Activated T-cell treated with anti-CD3 and anti-CD28 coated beads for 1 hour (primary cell): ENCODE results near the gene PPP1R14C.
"Not testable (repeated sequence)": the region's sequence is repeated elsewhere in the genome, so short reads cannot be mapped to it uniquely, and the experiment has no call there.

ENCODE experiments used
- DNase-seq: peaks from one replicate; pipeline ENCODE4 v3.0.0-alpha.2; 2020; ENCODE audit warnings: low read depth

The PPP1R14C gene

DNA sequence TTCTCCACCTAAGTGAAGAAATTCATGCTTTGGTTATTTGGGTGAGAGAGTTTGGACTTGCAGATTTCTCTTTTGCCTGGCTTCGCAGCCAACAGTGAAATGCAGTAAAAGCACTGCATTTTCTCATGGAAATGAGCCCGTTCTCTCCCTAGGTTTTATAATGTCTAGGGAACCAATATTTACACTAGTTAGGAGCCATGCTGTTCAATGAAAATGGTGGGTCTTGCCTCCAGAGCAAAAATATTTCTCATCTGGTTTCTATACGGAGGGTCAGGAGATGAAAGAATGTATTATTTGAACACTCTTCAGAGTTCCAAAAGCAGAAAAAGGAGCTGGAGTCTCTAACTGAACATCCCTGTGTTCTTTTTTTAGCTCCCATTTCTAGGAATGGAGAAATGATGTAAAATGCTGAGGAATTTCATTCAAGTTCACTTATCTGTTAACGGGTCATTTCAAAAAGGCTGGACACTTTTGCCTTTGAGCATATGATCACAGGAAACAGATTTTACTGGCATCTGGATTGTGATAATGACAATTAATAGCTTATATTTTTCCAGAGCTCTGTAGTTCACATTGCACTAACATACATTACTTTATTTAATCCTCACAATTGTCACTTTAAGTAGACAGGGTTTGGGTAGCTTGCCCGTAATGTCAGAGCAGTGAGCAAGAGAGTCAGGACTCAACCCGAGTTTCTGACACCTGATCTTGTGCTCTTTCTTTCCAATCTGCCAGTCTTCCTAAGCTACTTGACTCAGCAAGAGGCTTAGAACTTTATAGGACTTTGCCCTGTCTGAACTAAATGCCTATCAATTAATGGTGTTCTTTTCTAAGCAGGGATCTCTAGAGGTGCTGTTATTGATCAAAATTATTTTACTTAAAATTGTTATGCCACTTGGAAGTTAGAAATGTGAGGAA is 78.0 kb downstream of the PPP1R14C start:
- no peak for DNase-seq

DNA sequence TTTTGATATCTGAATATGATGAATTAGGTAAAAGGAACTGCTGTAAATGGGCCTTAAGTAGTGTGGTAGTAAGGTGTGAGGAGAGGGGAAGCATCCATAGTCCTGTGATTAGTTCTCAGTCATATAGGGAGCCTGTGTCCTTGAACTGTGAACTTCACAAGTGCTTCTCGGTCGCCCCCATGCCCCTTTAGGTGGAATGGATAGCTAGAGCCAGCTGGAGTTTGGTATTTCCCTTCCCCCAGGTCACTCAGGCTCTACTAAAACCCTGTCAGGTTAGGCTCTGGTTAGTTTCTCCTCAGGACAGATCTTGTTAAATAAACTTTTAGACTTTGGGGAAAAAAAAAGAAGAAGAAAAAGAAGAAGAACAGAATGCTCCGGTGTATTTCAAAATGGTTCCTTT is 82.0 kb downstream of the PPP1R14C start:
- no peak for DNase-seq

DNA sequence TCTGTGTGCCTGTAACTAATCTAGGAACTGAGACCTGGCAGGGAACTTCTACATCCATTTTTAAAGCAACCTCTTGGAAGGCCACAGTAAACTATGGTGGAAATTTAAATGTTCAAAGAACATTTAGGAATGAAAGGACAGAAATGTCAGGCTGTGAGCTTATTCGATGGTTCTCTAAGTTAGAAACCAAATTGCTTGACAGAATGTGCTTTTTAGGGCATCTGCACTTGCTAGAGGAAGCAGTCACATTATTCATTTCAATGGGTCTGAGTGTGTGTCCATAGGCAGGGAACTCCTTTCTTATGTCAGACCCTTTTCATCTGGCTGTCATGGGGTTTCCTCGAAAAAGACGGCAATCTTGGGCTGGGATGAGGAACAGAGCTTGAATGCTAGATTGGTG is 84.4 kb downstream of the PPP1R14C start:
- no peak for DNase-seq

DNA sequence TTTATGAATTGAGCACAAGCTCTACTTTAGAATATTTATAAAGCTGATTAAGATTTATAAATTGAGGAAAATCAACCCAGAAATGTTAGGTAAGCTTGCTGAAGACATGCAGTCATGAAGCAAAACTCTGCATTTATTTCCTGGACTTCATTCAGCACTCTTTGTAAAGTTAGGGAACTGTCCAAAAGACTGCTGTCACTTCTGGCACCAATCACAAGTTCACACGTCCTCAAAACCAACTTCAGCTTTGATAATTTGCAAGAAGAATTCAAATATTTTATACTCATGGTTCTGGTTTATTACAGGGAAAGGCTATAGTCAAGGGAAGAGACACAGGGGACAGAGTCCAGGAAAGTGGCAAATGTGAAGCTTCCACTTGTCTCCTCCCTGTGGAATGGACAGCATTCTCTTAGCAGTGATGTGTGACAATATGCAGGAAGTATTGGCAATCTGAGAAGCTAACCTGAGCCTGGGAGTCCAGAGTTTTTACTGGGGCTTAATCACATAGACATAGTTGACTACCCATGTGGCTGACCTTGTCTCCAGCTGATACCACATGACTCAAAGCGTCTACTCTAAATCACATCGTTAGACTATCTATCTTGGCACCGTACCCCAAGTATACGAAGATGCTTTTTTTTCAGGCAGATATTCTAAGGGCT is 85.4 kb downstream of the PPP1R14C start:
- no peak for DNase-seq

DNA sequence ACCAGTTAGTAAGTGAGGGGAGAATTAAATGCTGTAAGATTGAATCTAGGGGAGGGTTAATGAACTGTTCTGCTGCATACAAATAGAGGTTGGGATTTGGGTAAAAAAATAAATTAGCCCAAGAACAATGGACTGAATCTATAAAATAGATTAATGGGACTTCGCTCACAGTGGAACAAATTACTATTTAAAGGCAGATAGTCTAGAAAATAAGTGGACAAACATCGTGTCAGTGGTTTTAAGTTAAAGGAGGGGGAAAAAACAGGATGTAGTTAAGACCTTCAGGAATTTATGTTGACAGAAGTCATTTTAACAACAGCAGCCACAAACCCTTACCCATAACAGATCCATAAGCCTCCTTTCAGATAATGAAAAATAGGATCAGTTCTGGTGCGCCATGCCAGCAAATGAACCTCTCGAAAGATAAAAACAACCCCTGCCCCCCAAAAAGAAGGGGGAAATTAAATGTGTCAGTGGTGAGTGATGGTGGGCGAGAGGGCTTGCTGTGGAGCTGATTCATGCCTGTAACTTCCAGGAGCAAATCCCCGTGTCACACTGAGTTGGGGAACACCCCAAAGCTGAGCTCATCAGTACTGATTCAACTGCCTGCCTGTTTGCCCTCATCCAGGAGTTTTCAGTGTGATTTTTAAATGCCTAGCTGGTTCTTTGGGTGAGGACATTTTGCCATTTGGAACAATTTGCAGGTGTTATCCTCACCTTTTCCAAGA is 86.8 kb downstream of the PPP1R14C start:
- DNase-seq, result no peak

DNA sequence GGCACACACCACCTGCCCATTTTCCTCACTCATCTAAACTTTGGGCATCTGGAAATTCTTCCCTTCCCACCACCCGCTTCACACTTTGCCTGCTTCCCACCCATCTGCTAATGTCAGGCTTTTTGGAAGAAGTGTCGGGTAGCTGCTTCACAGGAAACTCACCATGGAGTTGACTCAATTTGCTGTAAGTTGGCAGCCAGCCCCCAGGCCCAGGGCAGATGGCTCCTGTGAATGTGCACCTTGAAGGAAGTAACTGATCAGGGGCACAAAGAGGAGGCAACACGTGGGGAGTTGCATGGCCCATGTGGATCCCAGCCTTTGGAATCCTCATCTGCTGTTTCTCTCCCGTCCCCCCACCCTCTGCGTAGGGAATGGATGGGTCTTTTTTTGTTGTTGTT is 87.3 kb downstream of the PPP1R14C start:
- no peak for DNase-seq

DNA sequence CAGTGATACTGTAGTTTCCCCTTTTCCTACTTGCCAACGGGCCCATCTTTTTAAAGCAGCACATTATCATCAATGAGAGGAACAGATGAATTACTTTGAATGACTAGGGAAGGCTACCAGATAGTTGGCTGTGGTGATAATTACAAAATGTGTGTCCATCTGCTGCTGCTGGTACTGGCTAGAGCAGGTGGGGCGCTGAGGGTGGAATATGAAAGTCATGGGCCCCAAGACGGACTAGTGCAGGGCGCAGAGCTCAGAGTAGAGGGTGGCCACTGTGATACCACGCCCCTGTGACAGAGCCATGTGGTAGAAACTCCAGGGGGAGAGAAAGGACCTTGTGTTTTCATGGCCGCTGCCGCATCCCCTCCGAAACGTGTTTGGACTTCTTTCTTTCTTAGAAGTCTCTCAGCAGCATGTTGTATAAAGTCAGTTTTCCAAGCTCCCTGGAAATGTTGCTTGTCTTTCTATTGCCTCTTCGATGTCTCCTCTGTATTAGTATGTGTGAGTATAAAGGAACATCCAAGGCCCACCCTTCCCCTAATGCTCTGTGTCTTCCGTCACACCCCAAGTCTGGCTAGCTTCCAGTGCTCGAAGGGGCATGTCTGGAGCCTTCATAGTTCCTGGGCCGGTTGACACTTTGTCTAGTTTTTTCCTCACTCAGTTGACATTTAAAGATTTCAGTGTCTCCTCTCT is 88.1 kb downstream of the PPP1R14C start:
- DNase-seq, result no peak

DNA sequence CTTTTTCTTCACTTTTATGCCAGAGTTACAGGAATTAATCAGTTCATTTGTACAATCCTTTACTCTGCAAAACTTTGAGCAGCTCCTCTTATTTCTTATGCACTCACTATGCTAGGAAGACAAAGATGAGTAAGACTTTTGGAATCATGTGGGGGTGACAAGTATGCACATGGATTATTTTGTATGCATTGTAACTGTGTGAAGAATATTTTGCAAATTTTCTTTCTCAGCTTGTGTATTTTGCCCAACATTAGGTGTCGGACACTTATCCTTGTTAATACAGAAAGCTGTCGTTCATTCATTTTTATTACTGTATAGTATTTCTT is 88.6 kb downstream of the PPP1R14C start:
- no peak for DNase-seq

DNA sequence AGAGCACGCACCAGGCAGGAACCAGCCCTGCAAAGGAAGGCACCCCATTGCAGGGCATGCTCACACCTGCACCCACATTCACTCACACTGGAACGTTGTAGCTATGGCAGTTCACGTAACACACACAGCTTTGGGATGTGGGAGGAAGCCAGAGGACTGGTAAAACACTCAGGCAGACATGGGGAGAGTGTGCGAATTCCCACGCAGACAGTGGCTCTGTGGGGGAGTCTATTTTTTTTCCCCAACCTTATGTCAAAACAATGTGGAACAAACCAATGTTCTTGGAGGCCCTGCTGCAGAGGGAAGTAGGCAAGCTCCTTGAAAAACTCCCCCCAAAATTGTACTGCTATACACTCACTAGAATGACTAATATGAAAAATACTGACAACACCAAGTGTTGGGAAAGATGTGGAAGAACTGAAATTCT is 91.0 kb downstream of the PPP1R14C start:
- DNase-seq, result no peak

DNA sequence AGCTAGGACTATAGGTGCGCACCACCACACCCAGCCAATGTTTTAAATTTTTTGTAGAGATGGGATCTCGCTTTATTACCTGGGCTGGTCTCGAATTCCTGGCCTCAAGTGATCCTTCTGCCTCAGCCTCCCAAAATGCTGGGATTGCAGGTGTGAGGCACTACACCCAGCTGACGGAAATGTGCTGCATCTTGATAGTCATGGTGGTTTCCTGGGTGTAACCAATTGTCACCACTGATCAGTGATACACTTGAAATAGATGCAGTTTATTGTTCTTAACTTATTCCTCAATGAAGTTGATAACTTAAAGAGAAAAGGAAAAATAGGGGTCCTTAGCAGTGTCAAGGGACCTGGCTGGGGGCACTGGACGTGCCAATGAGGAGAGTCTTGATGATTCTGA is 92.4 kb downstream of the PPP1R14C start:
- DNase-seq, result no peak

DNA sequence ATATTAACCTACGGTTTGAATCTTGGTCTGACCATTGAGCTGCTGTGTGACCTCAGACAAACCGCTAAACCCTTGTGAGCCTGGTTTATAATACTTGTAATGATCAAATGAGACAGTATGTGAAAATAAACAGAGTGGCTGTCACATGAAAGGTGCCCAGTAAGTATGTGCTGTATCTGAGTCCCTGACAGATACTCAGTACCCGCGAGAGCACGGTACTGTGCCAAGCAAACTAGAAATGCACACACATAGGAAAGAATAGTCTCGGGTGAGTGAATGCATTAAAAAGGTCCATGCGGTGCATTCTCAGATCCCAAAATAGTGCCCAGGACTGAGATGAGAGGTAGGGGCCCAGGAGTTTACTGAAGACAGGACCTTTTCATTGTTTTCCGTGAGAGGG is 93.3 kb downstream of the PPP1R14C start:
- DNase-seq, result no peak

DNA sequence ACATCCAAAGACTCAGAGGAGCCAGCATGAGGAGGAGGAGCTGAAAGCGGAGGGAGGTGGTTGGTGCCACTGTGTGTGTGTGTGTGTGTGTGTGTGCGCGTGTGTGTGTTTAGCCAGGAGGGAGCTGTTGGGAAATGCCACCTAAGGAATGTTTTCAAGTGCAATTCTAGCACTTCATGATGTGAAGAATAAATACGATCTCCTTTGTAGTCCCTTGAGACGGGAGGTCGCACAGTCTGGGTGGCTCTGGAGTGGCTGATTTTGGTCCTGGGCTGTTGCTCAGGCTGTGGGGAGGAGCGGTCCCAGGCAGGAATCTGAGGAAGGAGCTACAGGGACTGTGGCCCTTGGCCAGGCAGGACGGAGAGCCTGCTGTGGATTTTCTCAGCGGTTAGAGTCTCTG is 93.7 kb downstream of the PPP1R14C start:
- no peak for DNase-seq

DNA sequence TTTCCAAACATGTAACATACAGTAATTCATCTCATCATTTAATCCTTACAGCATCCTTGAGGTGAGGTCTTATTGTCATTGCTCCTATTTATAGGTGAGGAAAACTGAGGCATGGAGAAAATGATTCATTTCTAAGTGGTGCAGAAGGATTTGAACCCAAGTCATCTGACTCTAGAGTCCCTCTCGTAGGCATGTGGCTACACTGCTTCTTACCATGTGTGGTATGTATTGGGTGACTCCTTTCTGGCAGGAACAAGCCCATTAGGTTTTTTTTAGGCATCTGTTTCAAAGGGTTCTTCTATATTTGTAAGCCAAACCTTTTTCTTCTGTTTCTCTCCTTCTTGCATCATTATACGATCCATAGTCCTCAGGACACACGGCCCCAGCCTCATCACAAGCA is 94.8 kb downstream of the PPP1R14C start:
- no peak for DNase-seq

DNA sequence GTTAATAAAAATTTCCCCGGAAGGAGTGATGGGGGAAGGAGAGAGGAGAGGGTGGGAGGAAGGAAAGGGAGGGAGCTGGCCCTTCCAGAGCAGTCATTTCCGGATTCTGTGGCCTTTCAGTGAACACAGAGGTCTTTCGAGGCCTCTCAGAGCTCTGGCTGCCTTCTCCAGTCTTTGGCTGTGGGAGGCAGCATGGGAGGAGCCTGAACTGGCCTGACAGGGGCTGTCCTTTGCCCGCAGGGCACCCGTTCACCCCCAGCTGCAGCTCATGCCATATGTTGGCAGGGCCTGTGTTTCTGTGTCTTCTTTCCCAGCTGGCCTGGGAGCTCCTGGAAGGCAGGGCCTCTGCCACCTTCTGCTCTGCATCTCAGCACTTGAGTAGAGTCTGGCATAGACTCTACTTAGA is 95.5 kb downstream of the PPP1R14C start:
- no peak for DNase-seq

DNA sequence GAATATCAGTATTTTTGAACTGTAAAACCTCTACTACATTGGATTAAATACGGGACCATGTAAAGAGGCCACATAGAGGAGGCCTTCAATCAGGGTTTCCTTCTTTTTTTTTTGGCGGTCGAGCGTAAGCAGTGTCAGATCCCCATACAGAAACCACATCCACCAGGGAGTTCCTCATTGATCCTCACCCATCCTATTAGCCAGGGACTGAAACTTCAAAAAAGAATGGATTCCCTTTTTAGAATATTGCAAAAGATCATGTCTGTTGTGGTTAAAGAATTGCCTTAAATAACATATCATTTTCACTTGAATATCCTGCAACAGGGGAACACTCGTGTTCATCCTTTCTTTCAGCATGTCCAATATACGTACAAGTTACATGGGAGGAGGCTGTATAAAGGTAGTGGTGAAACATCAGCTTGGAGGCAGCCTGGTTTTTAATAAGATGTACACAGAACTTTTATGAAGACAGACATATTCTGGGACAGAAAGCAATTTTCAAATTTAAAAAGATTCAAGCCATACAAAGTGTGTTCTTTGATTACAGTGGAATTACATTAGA is 96.1 kb downstream of the PPP1R14C start:
- DNase-seq, result no peak

DNA sequence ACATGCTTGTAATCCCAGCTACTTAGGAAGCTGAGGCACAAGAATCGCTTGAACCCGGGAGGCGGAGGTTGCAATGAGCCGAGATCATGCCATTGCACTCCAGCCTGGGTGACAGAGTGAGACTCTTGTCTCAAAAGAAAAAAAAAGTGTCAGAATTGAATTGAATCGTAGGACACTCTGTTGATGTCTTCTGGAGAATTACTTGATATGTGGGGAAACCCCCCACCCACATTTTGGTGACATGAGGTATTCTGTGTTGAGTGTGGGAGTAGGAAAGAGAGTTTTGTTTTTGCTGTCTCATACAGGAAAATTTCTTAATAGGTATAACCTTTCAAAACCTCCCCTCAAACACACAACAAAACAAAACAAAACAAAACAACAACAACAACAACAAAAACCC is 98.9 kb downstream of the PPP1R14C start:
- DNase-seq, result not testable (repeated sequence)

DNA sequence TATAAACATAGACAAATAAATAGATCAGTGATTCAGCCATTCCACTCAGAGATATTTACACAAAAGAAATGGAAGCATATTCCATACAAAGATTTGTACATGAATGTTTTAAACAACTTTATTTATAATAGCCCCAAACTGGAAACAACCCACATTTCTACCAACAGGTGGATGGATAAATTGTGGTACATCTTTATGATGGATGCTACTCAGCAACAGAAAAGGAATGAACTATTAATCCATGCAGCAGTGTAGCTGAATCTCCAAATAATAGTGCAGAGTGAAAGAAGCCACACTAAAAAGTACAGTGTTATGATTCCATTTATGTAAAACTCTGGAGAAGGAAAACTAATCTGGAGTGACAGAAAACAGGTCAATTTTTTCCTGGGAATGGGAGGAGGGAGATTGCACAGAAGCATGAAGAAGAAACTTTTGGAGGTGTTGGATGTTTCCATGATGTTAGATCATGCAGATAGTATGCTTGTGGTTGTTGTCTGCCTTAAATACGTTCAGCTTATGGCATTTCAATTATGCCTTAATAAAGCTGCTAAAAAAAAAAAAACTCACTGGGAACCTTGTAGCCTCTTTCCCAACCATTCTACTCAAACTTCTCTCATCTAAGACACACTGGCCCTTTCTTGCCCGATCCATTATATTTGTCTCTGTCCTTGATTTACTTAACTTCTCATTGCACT is 100.9 kb downstream of the PPP1R14C start:
- DNase-seq, result no peak

DNA sequence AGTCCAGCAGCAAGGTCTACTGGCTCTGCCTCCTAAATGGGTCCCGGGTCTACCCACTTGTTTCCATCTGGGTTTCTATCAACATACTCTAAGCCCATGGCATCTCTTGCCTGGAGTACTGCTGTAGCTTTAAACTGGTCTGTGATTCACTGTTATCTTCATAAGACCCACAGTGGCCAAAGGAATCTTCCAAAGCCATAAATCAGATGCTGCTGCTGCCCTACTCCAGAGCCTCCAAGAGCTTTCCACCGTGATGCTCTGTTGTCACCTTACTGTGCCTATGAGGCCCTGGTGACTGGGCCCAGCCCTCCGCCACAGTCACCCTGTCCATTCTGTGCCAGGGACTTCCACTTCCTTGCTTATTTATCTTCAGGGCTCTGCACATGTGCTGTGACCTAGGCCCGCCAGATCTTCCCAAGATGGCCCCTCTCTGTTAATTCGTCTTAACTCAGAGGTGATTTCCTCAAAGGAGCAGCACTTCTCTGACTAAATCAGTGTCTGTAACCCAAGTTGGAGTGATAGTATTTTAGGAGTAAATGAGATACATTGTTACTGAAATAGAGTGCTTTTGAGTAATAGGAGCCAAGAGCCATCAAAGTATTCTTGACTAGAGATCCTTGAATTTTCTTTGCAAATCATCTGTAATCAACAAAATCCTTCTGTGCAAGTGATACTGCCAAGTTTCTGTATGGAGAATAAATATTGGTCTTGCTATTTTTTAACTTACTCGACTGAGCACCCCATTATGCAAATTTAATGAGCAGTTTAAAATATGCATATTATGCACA is 102.5 kb downstream of the PPP1R14C start:
- no peak for DNase-seq

DNA sequence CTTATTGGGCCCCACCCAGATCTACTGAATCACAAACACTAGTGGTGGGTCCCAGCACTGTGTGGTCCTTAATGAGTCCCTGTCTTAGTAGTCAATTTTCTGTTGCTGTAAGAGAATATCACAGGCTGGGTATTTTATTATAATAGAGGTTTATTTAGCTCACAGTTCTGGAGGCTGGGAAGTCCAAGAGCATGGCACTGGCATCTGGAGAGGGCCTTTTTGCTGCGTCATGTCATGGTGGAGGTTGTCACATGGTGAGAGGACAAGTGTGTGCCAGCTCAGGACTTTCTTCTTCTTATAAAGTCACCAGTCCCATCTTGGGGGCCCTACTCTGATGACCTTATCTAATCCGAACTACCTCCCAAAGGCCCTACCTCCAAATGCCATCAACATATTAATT is 105.0 kb downstream of the PPP1R14C start:
- DNase-seq, result no peak

DNA sequence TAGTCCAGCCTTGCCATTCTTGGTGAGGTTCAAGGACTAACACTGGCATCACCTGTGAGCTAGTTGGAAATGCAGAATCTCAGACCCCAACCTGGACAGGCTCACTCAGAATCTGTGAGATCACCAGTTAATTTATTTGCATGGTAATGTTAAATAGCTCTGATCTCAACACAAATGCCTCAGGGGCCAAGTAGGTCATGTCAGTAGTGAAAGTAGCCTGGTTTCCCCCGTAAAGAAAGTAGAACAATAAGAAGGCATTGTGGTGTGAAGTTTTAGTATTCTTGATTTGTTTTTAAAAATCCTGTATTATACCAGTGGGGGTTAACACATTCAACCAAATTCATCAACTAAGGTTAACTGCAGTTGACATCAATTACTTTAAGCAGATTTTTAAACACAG is 105.5 kb downstream of the PPP1R14C start:
- no peak for DNase-seq

DNA sequence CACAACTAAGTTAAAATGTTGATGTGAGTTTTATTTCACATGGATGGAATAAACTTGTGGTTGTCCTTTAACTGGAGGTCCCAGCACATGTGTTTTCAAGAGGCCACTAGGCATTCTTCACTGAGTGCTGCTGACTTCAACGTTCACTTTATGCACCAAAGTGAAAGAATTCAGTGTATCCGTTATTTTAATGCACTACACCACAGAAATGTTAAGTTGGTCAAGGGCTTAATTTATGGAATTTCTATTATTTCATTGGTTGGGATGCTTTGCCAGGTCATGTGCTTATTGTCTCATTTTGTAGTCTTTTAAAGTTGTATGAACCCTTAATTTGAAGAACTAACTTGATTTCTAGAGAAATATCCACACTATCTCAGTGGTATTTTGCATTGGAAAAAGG is 106.4 kb downstream of the PPP1R14C start:
- no peak for DNase-seq
